HCT116 (cell line): ENCODE results near the gene LRCH3. TPM values are rescaled to one million over a fixed set of nuclear protein-coding genes. Genes with fewer than 3 reads are reported as not detected.

Experiments
- ATAC-seq: fragments of 200-7000 bp; cut with Tn5 transposase; 2 replicates; pipeline ENCODE4 v1.9.1; 2020; ENCODE audit warnings: mild to moderate bottlenecking, moderate library complexity
- BruUV-seq: library from RNA; stranded (reverse); fragments of 400-500 nt; replicated peaks from 2 replicates; lab custom pipeline; 2021; lab: Mats Ljungman, UMichigan
- CTCF ChIA-PET: fragments of 300-600 bp; sonication (Branson Sonifier 250); formaldehyde crosslinking; loops from one replicate; lab custom pipeline; 2021; ENCODE audit warnings: antibody characterized with exemption; lab: Charles Lee
- POLR2A ChIA-PET: fragments of 300-600, 350-600 bp; sonication (Branson Sonifier 250); formaldehyde crosslinking; loops from one replicate; lab custom pipeline; 2021; ENCODE audit warnings: antibody characterized with exemption; lab: Charles Lee
- RAD21 ChIA-PET, 2 experiments: fragments of 300-600 bp; sonication (Branson Sonifier 250); formaldehyde crosslinking; loops; one replicate each; lab custom pipeline; 2023; ENCODE audit warnings: low total read pairs in 2 of 2; ENCODE audit not compliant: uncharacterized antibody in 2 of 2, unreplicated experiment in 2 of 2, low non-redundant PET in 1 of 2; lab: Charles Lee
- DNase-seq: peaks from one replicate; pipeline ENCODE4 v3.0.0-alpha.2; 2010; ENCODE audit warnings: low read depth, low spot score
- H2AFZ ChIP-seq: fragments of 200-600 bp; shearing (Covaris generic), sonication (generic); 2 replicates; pipeline ENCODE4 v1.6.1; 2017; ENCODE audit warnings: low read depth, mixed run types, mixed read lengths, antibody characterized with exemption, low read length; ENCODE audit not compliant: poor library complexity, severe bottlenecking
- H3K27ac ChIP-seq: 2 replicates; pipeline ENCODE4 v1.5.1; 2012; ENCODE audit warnings: low read depth, low read length
- H3K27me3 ChIP-seq: fragments of 200-600 bp; sonication (generic); 2 replicates; pipeline ENCODE4 v1.6.1; 2016; ENCODE audit warnings: mixed run types, low read length, mixed read lengths; ENCODE audit not compliant: insufficient read depth
- H3K36me3 ChIP-seq, 2 experiments: fragments of 200-500 bp in 1 of 2; fragments of 200-600 bp in 1 of 2; sonication (Bioruptor generic) in 1 of 2; sonication (generic) in 1 of 2; 2 replicates each; pipeline versions ENCODE4 v1.5.1 to v1.6.1; 2014 to 2016; ENCODE audit warnings: low read length in 2 of 2, inconsistent platforms in 1 of 2, mixed read lengths in 1 of 2, mixed run types in 1 of 2; ENCODE audit not compliant: insufficient read depth in 2 of 2, control insufficient read depth in 1 of 2
- H3K4me1 ChIP-seq, 2 experiments: fragments of 200-600 bp in 1 of 2; sonication (generic) in 1 of 2; 2 replicates each; pipeline versions ENCODE4 v1.5.1 to v1.6.1; 2012 to 2017; ENCODE audit warnings: low read length in 2 of 2, inconsistent platforms in 1 of 2, mild to moderate bottlenecking in 1 of 2, mixed read lengths in 1 of 2, mixed run types in 1 of 2, moderate library complexity in 1 of 2; ENCODE audit not compliant: insufficient read depth in 2 of 2, control insufficient read depth in 1 of 2
- H3K4me2 ChIP-seq: fragments of 200-600 bp; sonication (generic); 2 replicates; pipeline ENCODE4 v1.6.1; 2017; ENCODE audit warnings: mixed run types, low read length, mixed read lengths
- H3K4me3 ChIP-seq, 2 experiments: fragments of 200-600 bp in 1 of 2; sonication (generic) in 1 of 2; replicated peaks in 1 of 2; 2 replicates each; pipeline ENCODE4 v1.5.1; 2011 to 2016; ENCODE audit warnings: low read length in 2 of 2, control low read depth in 1 of 2, low read depth in 1 of 2, mild to moderate bottlenecking in 1 of 2, mixed read lengths in 1 of 2, mixed run types in 1 of 2
- H3K79me2 ChIP-seq: fragments of 200-600 bp; sonication (generic); 2 replicates; pipeline ENCODE4 v1.6.1; 2017; ENCODE audit warnings: mild to moderate bottlenecking, mixed run types, low read length, moderate library complexity, mixed read lengths; ENCODE audit not compliant: insufficient read depth
- H3K9ac ChIP-seq: fragments of 200-600 bp; sonication (generic); 2 replicates; pipeline ENCODE4 v1.6.1; 2016; ENCODE audit warnings: low read length, mixed read lengths
- H3K9me2 ChIP-seq: fragments of 200-600 bp; sonication (generic), shearing (Covaris generic); 2 replicates; pipeline ENCODE4 v1.6.1; 2017; ENCODE audit warnings: mixed run types, mild to moderate bottlenecking, moderate library complexity; ENCODE audit not compliant: insufficient read depth
- H3K9me3 ChIP-seq, 2 experiments: fragments of 200-500 bp in 1 of 2; fragments of 200-600 bp in 1 of 2; sonication (Bioruptor generic) in 1 of 2; sonication (generic) in 1 of 2; 2 replicates each; pipeline ENCODE4 v1.6.1; 2014 to 2017; ENCODE audit warnings: low read length in 2 of 2, mixed read lengths in 2 of 2, inconsistent platforms in 1 of 2, low read depth in 1 of 2, mild to moderate bottlenecking in 1 of 2, mixed run types in 1 of 2, moderate library complexity in 1 of 2; ENCODE audit not compliant: control insufficient read depth in 1 of 2, insufficient read depth in 1 of 2
- H4K20me1 ChIP-seq: fragments of 200-600 bp; sonication (generic), shearing (Covaris generic); 2 replicates; pipeline ENCODE4 v1.6.1; 2017; ENCODE audit warnings: mixed run types, mild to moderate bottlenecking, moderate library complexity; ENCODE audit not compliant: insufficient read depth
- CEBPB ChIP-seq: IDR thresholded peaks from 2 replicates; pipeline ENCODE4 v1.6.1; 2012; ENCODE audit warnings: low read depth
- EGR1 ChIP-seq: IDR thresholded peaks from 2 replicates; pipeline ENCODE4 v1.6.1; 2012; ENCODE audit warnings: low read depth
- ELF1 ChIP-seq: IDR thresholded peaks from 2 replicates; pipeline ENCODE4 v1.6.1; 2012; ENCODE audit warnings: low read depth, borderline replicate concordance
- EZH2 ChIP-seq: fragments of 200-600 bp; sonication (generic); IDR thresholded peaks from 2 replicates; pipeline ENCODE4 v1.6.1; 2017; ENCODE audit warnings: antibody characterized with exemption, mixed run types
- EZH2phosphoT487 ChIP-seq: fragments of 200-600 bp; IDR thresholded peaks from 2 replicates; pipeline ENCODE4 v1.6.1; 2018; ENCODE audit warnings: antibody characterized with exemption, borderline replicate concordance
- FOSL1 ChIP-seq: IDR thresholded peaks from 2 replicates; pipeline ENCODE4 v1.6.1; 2012; ENCODE audit warnings: low read depth
- JUND ChIP-seq: IDR thresholded peaks from 2 replicates; pipeline ENCODE4 v1.6.1; 2012
- POLR2A ChIP-seq: IDR thresholded peaks from 2 replicates; pipeline ENCODE4 v1.7.0; 2011; ENCODE audit warnings: borderline replicate concordance; ENCODE audit not compliant: insufficient read depth, insufficient read length; ENCODE audit errors: extremely low read depth
- SP1 ChIP-seq: IDR thresholded peaks from 2 replicates; pipeline ENCODE4 v1.6.1; 2012; ENCODE audit warnings: low read depth
- SRF ChIP-seq: IDR thresholded peaks from 2 replicates; pipeline ENCODE4 v1.6.1; 2012; ENCODE audit warnings: low read depth
- TCF7L2 ChIP-seq: IDR thresholded peaks from 2 replicates; pipeline ENCODE4 v1.7.0; 2011; ENCODE audit warnings: borderline replicate concordance, inconsistent platforms; ENCODE audit not compliant: insufficient read depth, insufficient read length; ENCODE audit errors: extremely low read depth
- YY1 ChIP-seq: IDR thresholded peaks from 2 replicates; pipeline ENCODE4 v1.6.1; 2011; ENCODE audit warnings: low read length, low read depth, moderate library complexity, mild to moderate bottlenecking; ENCODE audit not compliant: insufficient replicate concordance; ENCODE audit errors: extremely low read depth
- ZFX ChIP-seq: fragments of 450-650 bp; IDR thresholded peaks from 2 replicates; pipeline ENCODE4 v1.6.1; 2017
- ZNF274 ChIP-seq: fragments of 200-500 bp; sonication (Bioruptor generic); IDR thresholded peaks from 2 replicates; pipeline ENCODE4 v1.6.1; 2014; ENCODE audit warnings: mild to moderate bottlenecking, low read depth, low read length, inconsistent platforms
- intact Hi-C: fragments of 100-400 bp; cut with micrococcal nuclease; formaldehyde crosslinking; loops from 2 replicates; pipeline ENCODE4 v1.10.0; 2022
- total RNA-seq: library from RNA; stranded (reverse); gene quantifications from one replicate; pipeline ENCODE4 v1.2.1, GENCODE V29; 2021; ENCODE audit not compliant: unreplicated experiment
- TF ChIP-seq, protein P1 (sequence below): IDR thresholded peaks from 2 replicates; pipeline ENCODE4 v1.6.1; 2012
- TF ChIP-seq, protein P2 (sequence below), 3 experiments: fragments of 200-600 bp in 1 of 3; sonication (generic) in 1 of 3; IDR thresholded peaks in 2 of 3; conservative IDR thresholded peaks in 1 of 3; 2 replicates each; pipeline ENCODE4 v1.5.1; 2012 to 2017; ENCODE audit warnings: low read depth in 2 of 3, low read length in 2 of 3, antibody characterized with exemption in 1 of 3, borderline replicate concordance in 1 of 3, control low read depth in 1 of 3, mild to moderate bottlenecking in 1 of 3, mixed read lengths in 1 of 3, mixed run types in 1 of 3, moderate library complexity in 1 of 3; ENCODE audit not compliant: insufficient read depth in 1 of 3

LRCH3 gene
- total RNA-seq, 1 experiment from 2014 or later, result 38.1 TPM

DNA sequence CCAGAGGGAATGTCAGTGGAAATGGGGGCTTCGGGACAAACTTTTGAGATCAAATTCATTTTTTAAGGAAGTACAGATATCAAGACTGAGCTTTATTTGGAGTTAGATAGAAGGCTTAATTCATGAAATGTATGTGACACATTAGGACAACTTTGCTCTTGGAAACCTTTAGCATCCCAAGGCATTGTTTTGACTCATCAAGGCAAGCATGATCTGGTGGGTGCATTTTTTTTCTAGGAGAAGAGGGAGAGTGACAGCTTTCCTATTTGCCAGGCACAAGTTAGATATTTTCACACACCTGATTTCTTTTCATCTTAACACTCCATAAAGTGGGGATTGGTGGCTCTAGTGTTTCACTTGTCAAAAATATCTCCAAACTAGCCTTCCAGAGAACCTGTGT is 97.5 kb downstream of the LRCH3 start:
- ChIA-PET CTCF (interaction anchor here (1.6 kb wide), 1 partner anchor 11 kb away, joined by 3 read pairs; no protein-coding TSS in a partner anchor), POLR2A (no interaction called here), RAD21 (no interaction called here)
- DNase-seq, result no peak
- Histone ChIP-seq H3K4me1 (peaks cover 0 to 14% of the 10 kb centered on the region in 2 experiments; a peak in 2 of 4 replicates), H3K36me3 (peaks cover 4% of the 10 kb centered on the region in 2 experiments; a peak in 2 of 4 replicates), H3K4me2 (0 out of 2 replicates have a peak overlapping the region, but pooled peaks have one; percentile 22), H3K27ac (no peak overlapping the region)
- no peak for TF ChIP-seq ZFX
- no peak for TF ChIP-seq EZH2phosphoT487
- TF ChIP-seq, protein P1, sequence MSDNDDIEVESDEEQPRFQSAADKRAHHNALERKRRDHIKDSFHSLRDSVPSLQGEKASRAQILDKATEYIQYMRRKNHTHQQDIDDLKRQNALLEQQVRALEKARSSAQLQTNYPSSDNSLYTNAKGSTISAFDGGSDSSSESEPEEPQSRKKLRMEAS, result no peak
- no peak for TF ChIP-seq ZNF274
- TF ChIP-seq ELF1, result no peak
- TF ChIP-seq, all 23 proteins: peak for 0
- ATAC-seq, result no peak
- no peaks in the 10 kb centered on the region for H3K9me3 ChIP-seq
- H3K79me2 ChIP-seq, result no peaks in the 10 kb centered on the region
- intact Hi-C loops, result no loop called here
- no peak overlapping the region for H2AFZ ChIP-seq
- H3K27me3 ChIP-seq, result no peaks in the 10 kb centered on the region
- H3K9me2 ChIP-seq, result no peaks in the 10 kb centered on the region
- BruUV-seq, result no TSS peak
- H4K20me1 ChIP-seq, result no peaks in the 10 kb centered on the region
- no peak overlapping the region for H3K4me3 ChIP-seq
- H3K9ac ChIP-seq, result no peak overlapping the region

- DNase-seq (peak; percentile 8), ATAC-seq (no peak)
- Histone ChIP-seq H3K9ac (no peak overlapping the region), H4K20me1 (no peaks in the 10 kb centered on the region), H3K79me2 (no peaks in the 10 kb centered on the region), H3K4me3 (no peak overlapping the region), H3K4me2 (peak overlapping the region; percentile 22; the same call in 1 of the 2 replicates), H3K27ac (no peak overlapping the region), H3K9me2 (no peaks in the 10 kb centered on the region), H2AFZ (no peak overlapping the region), H3K4me1 (peaks cover 0 to 14% of the 10 kb centered on the region in 2 experiments; a peak in 2 of 4 replicates), H3K9me3 (no peaks in the 10 kb centered on the region), H3K36me3 (peaks cover 0 to 4% of the 10 kb centered on the region in 2 experiments; a peak in 1 of 4 replicates), H3K27me3 (no peaks in the 10 kb centered on the region)
- ChIA-PET CTCF (interaction anchor here (1.6 kb wide), 1 partner anchor 10 kb away, joined by 3 read pairs; no protein-coding TSS in a partner anchor), RAD21 (no interaction called here), POLR2A (no interaction called here)
- BruUV-seq, result no TSS peak
- TF ChIP-seq ZFX, result no peak
- TF ChIP-seq SP1, result no peak
- peak; percentile 56 for TF ChIP-seq FOSL1
- 0 out of 2 replicates have a peak, but pooled peaks have one; percentile 31 for TF ChIP-seq JUND
- TF ChIP-seq YY1, result no peak
- no peak for TF ChIP-seq ELF1
- TF ChIP-seq CEBPB, result peak; percentile 57
- TF ChIP-seq TCF7L2, result no peak
- TF ChIP-seq ZNF274, result no peak
- no peak for TF ChIP-seq EGR1
- no peak for TF ChIP-seq POLR2A
- TF ChIP-seq, protein P2, sequence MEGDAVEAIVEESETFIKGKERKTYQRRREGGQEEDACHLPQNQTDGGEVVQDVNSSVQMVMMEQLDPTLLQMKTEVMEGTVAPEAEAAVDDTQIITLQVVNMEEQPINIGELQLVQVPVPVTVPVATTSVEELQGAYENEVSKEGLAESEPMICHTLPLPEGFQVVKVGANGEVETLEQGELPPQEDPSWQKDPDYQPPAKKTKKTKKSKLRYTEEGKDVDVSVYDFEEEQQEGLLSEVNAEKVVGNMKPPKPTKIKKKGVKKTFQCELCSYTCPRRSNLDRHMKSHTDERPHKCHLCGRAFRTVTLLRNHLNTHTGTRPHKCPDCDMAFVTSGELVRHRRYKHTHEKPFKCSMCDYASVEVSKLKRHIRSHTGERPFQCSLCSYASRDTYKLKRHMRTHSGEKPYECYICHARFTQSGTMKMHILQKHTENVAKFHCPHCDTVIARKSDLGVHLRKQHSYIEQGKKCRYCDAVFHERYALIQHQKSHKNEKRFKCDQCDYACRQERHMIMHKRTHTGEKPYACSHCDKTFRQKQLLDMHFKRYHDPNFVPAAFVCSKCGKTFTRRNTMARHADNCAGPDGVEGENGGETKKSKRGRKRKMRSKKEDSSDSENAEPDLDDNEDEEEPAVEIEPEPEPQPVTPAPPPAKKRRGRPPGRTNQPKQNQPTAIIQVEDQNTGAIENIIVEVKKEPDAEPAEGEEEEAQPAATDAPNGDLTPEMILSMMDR (IDR thresholded peaks at IDR 0.05 in 2 of 3, conservative IDR thresholded peaks at IDR 0.05 in 1 of 3; ENCODE audit: borderline replicate concordance in 1 of 3, insufficient read depth in 1 of 3, low read depth in 2 of 3, low read length in 2 of 3), result no peak
- TF ChIP-seq EZH2, result no peak
- TF ChIP-seq EZH2phosphoT487, result no peak
- TF ChIP-seq SRF, result no peak
- intact Hi-C loops, result no loop called here
These were observed 98.3 kb downstream of the LRCH3 start for GRCh38 chr3:197889204-197889930.
